Left ventricle myocardium inferior (tissue), 1 donor: ENCODE results near the gene ARPP21. TPM values are rescaled to one million over a fixed set of nuclear protein-coding genes. Genes with fewer than 3 reads are reported as not detected.
"Not testable (repeated sequence)": the region's sequence is repeated elsewhere in the genome, so short reads cannot be mapped to it uniquely, and the experiment has no call there.

Experiments used
- DNase-seq: peaks from one replicate; pipeline ENCODE4 v3.0.0-alpha.2; 2020
- H3K27ac ChIP-seq: fragments of 200-600 bp; replicated peaks from 2 replicates; pipeline ENCODE4 v1.8.0; 2021
- H3K27me3 ChIP-seq: fragments of 200-600 bp; 2 replicates; pipeline ENCODE4 v1.8.0; 2021; ENCODE audit warnings: low read depth
- H3K36me3 ChIP-seq: fragments of 200-600 bp; 2 replicates; pipeline ENCODE4 v1.8.0; 2021
- H3K4me1 ChIP-seq: fragments of 200-600 bp; 2 replicates; pipeline ENCODE4 v1.8.0; 2021
- H3K4me3 ChIP-seq: fragments of 200-600 bp; 2 replicates; pipeline ENCODE4 v1.8.0; 2021; ENCODE audit warnings: mild to moderate bottlenecking, moderate library complexity
- H3K9me3 ChIP-seq: fragments of 200-600 bp; replicated peaks from 2 replicates; pipeline ENCODE4 v1.8.0; 2021
- CTCF ChIP-seq: fragments of 200-600 bp; IDR thresholded peaks from 2 replicates; pipeline ENCODE4 v1.8.0; 2021; ENCODE audit warnings: antibody characterized with exemption, mild to moderate bottlenecking, borderline replicate concordance
- intact Hi-C: fragments of 100-400 bp; cut with micrococcal nuclease; formaldehyde crosslinking; loops from one replicate; pipeline ENCODE4 v1.11.0; 2022
- total RNA-seq: library from RNA; stranded (reverse); fragmentation: NEBNext Ultra II Directional; extraction: Animal tissue kit (Norgen Biotek cat#: 25700); gene quantifications from one replicate; pipeline ENCODE4 v1.2.1, GENCODE V29; 2021
- donor health status: DM: no; HTN: yes; CAD: no; lungs with severe emphysema.

The ARPP21 gene
- total RNA-seq, 1 donor from 2014 or later: not detected

- Histone ChIP-seq H3K27me3 (no peaks in the 10 kb centered on the region), H3K27ac (no peak overlapping the region), H3K4me1 (no peaks in the 10 kb centered on the region), H3K36me3 (no peaks in the 10 kb centered on the region), H3K4me3 (no peak overlapping the region), H3K9me3 (no peaks in the 10 kb centered on the region)
- intact Hi-C loops: no loop called here
- DNase-seq: no peak
- no peak for TF ChIP-seq CTCF
Observed at GRCh38 chr3:35598804-35599203, 40.5 kb upstream of the ARPP21 start.

- H3K36me3 ChIP-seq: no peaks in the 10 kb centered on the region
- H3K9me3 ChIP-seq: peaks cover 4% of the 10 kb centered on the region
- H3K4me1 ChIP-seq: no peaks in the 10 kb centered on the region
- no peak overlapping the region for H3K4me3 ChIP-seq
- H3K27me3 ChIP-seq: no peaks in the 10 kb centered on the region
- no peak for TF ChIP-seq CTCF
- no peak for DNase-seq
- no peak overlapping the region for H3K27ac ChIP-seq
- intact Hi-C loops: no loop called here
Observed at GRCh38 chr3:35601959-35602358, 37.4 kb upstream of the ARPP21 start.

GRCh38 chr3:35602395-35602936 lies 36.9 kb upstream of the ARPP21 start:
- no peak overlapping the region for H3K27ac ChIP-seq
- TF ChIP-seq CTCF: no peak
- intact Hi-C loops: no loop called here

GRCh38 chr3:35616346-35616745 lies 23.0 kb upstream of the ARPP21 start:
- no peaks in the 10 kb centered on the region for H3K36me3 ChIP-seq
- no peak overlapping the region for H3K4me3 ChIP-seq
- no peak for TF ChIP-seq CTCF
- no peaks in the 10 kb centered on the region for H3K4me1 ChIP-seq
- intact Hi-C loops: no loop called here
- no peak for DNase-seq
- no peak overlapping the region for H3K27ac ChIP-seq
- H3K9me3 ChIP-seq: no peaks in the 10 kb centered on the region
- H3K27me3 ChIP-seq: no peaks in the 10 kb centered on the region

More at GRCh38 chr3:35602395-35602936, 36.9 kb upstream of the ARPP21 start:
- H3K36me3 ChIP-seq: no peaks in the 10 kb centered on the region
- H3K4me1 ChIP-seq: no peaks in the 10 kb centered on the region
- DNase-seq: no peak
- H3K27me3 ChIP-seq: no peaks in the 10 kb centered on the region
- no peak overlapping the region for H3K4me3 ChIP-seq
- H3K9me3 ChIP-seq: peaks cover 4% of the 10 kb centered on the region

GRCh38 chr3:35617370-35617769 lies 22.0 kb upstream of the ARPP21 start:
- intact Hi-C loops: no loop called here
- H3K4me3 ChIP-seq: no peak overlapping the region
- no peak for DNase-seq
- H3K27me3 ChIP-seq: no peaks in the 10 kb centered on the region
- no peaks in the 10 kb centered on the region for H3K9me3 ChIP-seq
- no peak for TF ChIP-seq CTCF
- H3K27ac ChIP-seq: no peak overlapping the region
- H3K4me1 ChIP-seq: no peaks in the 10 kb centered on the region
- no peaks in the 10 kb centered on the region for H3K36me3 ChIP-seq

- H3K4me1 ChIP-seq, H3K27ac ChIP-seq, DNase-seq, intact Hi-C loops, H3K27me3 ChIP-seq, H3K9me3 ChIP-seq, H3K4me3 ChIP-seq, H3K36me3 ChIP-seq: not testable (repeated sequence)
Observed at GRCh38 chr3:35620238-35620637, 19.1 kb upstream of the ARPP21 start.
